ENCODE results near the gene PGAP3. TPM values are rescaled to one million over a fixed set of nuclear protein-coding genes. Genes with fewer than 3 reads are reported as not detected.

Gene PGAP3
- total and polyA plus RNA-seq, 2 of the 4 experiments (the other 2 are of a cell fraction), result 4.3 to 9.8 TPM

GRCh38 chr17:39709998-39710964 lies 22.4 kb upstream of the PGAP3 start:
- Histone ChIP-seq H2BK120ac (ENCODE audit: low read depth, low read length) (no peak overlapping the region), H2BK5ac (ENCODE audit: low read depth, low read length, poor library complexity, severe bottlenecking) (no peak overlapping the region), H3K4ac (ENCODE audit: low read depth, low read length) (no peak overlapping the region), H4K5ac (ENCODE audit: low read depth, low read length) (no peak overlapping the region), H3K18ac (ENCODE audit: low read depth, low read length) (no peak overlapping the region), H3K27me3 (ENCODE audit: control insufficient read depth, insufficient read depth, low read length) (no peaks in the 10 kb centered on the region), H2BK20ac (ENCODE audit: low read depth, low read length) (no peak overlapping the region), H3K4me1 (ENCODE audit: control insufficient read depth, insufficient read depth, low read length) (no peaks in the 10 kb centered on the region), H3K9ac (ENCODE audit: low read depth, low read length) (no peak overlapping the region), H3K4me3 (ENCODE audit: insufficient read depth, low read depth, low read length) (no peak overlapping the region), H2AK9ac (replicated peaks; ENCODE audit: low read depth, low read length, poor library complexity) (no peak overlapping the region), H4K8ac (ENCODE audit: low read depth in 2 of 2, low read length in 2 of 2) (no peak overlapping the region), H2AK5ac (ENCODE audit: low read depth, low read length) (no peak overlapping the region), H3K14ac (replicated peaks; ENCODE audit: low read depth, low read length) (no peak overlapping the region), H3K23ac (ENCODE audit: low read depth, low read length) (no peak overlapping the region), H3K79me1 (ENCODE audit: low read depth in 1 of 2, low read length in 2 of 2) (peaks cover 0 to 24% of the 10 kb centered on the region in 2 experiments; a peak in 2 of 4 replicates), H2BK15ac (ENCODE audit: low read depth, low read length) (no peak overlapping the region), H3K56ac (ENCODE audit: extremely low read depth, insufficient read depth, low read length) (no peak overlapping the region), H3K4me2 (ENCODE audit: low read depth, low read length) (no peak overlapping the region), H3K27ac (ENCODE audit: insufficient read depth, low read length) (no peak overlapping the region), H3K9me1 (ENCODE audit: insufficient read depth, low read length) (no peaks in the 10 kb centered on the region), H2AFZ (replicated peaks; ENCODE audit: low read length, poor library complexity) (no peak overlapping the region), H4K91ac (ENCODE audit: insufficient read depth, low read depth, low read length) (no peak overlapping the region), H3K36me3 (ENCODE audit: control insufficient read depth, insufficient read depth, low read length) (peaks cover 52% of the 10 kb centered on the region), H3K9me3 (ENCODE audit: control insufficient read depth, insufficient read depth, low read length) (no peaks in the 10 kb centered on the region), H4K20me1 (ENCODE audit: insufficient read depth, low read length) (peaks cover 15% of the 10 kb centered on the region)
- in situ Hi-C loops (cut with MboI; ENCODE audit: low sequenced_read_pairs), result no loop called here
- 97% methylated on average over 5 of the region's 20 CpGs; no CpG with 5 or more reads in 1 of the 2 experiments for WGBS, 2 experiments (ENCODE audit: extremely low coverage in 2 of 2, insufficient read length in 1 of 2)
- BruUV-seq (replicated peaks), result no TSS peak
- CTCF ChIA-PET, result no interaction called here
- POLR2A ChIA-PET (ENCODE audit: unreplicated experiment), result no interaction called here
- DNase-seq (no peak), ATAC-seq (ENCODE audit: low read depth) (no peak)
- dilution Hi-C loops (cut with HindIII; ENCODE audit: low sequenced_read_pairs, unreplicated experiment), result no loop called here
- intact Hi-C loops (cut with micrococcal nuclease), result no loop called here
- TF ChIP-seq NFE2L2 (IDR thresholded peaks at IDR 0.05; ENCODE audit: low read depth, low read length), result no peak
- no peak for TF ChIP-seq ELK1 (IDR thresholded peaks at IDR 0.05; ENCODE audit: borderline replicate concordance, low read depth, low read length)
- TF ChIP-seq MAFK (IDR thresholded peaks at IDR 0.05; ENCODE audit: low read depth, low read length), result no peak
- no peak for TF ChIP-seq BHLHE40 (IDR thresholded peaks at IDR 0.05; ENCODE audit: low read depth, low read length)
- no peak for TF ChIP-seq FOS (IDR thresholded peaks at IDR 0.05; ENCODE audit: low read depth, low read length)
- no peak for TF ChIP-seq RAD21 (IDR thresholded peaks at IDR 0.05; ENCODE audit: low read length)
- TF ChIP-seq USF2 (IDR thresholded peaks at IDR 0.05; ENCODE audit: low read depth, low read length), result no peak
- no peak for TF ChIP-seq MXI1 (IDR thresholded peaks at IDR 0.05; ENCODE audit: borderline replicate concordance, low read depth, low read length)
- no peak for TF ChIP-seq CTCF (conservative IDR thresholded peaks at IDR 0.05; ENCODE audit: low read depth, low read length)
- no peak for TF ChIP-seq MAZ (IDR thresholded peaks at IDR 0.05; ENCODE audit: borderline replicate concordance, low read depth, low read length)
- TF ChIP-seq POLR2A (IDR thresholded peaks at IDR 0.05; ENCODE audit: low read depth, low read length), result no peak
- no peak for TF ChIP-seq RCOR1 (IDR thresholded peaks at IDR 0.05; ENCODE audit: insufficient replicate concordance, low read length)
- TF ChIP-seq RFX5 (IDR thresholded peaks at IDR 0.05; ENCODE audit: low read depth, low read length), result no peak
- TF ChIP-seq CHD1 (IDR thresholded peaks at IDR 0.05; ENCODE audit: low read depth, low read length), result no peak
- no peak for TF ChIP-seq SMC3 (IDR thresholded peaks at IDR 0.05; ENCODE audit: low read depth, low read length)

All from IMR-90 (cell line).